Eye (tissue), 1 donor: ENCODE results near the gene ZC3H18.
"Not testable (repeated sequence)": the region's sequence is repeated elsewhere in the genome, so short reads cannot be mapped to it uniquely, and the experiment has no call there.

Source experiments
- DNase-seq: peaks from one replicate; pipeline ENCODE4 v3.0.0-alpha.2; 2015

Gene ZC3H18

GRCh38 chr16:88608076-88608475, 37.9 kb downstream of the ZC3H18 start:
- DNase-seq = no peak

- not testable (repeated sequence) for DNase-seq
Observed at GRCh38 chr16:88609426-88609825, 39.2 kb downstream of the ZC3H18 start.

GRCh38 chr16:88610080-88610479, 39.9 kb downstream of the ZC3H18 start:
- DNase-seq = peak; percentile 11

GRCh38 chr16:88610909-88611812, 41.0 kb downstream of the ZC3H18 start:
- peak; percentile 88 for DNase-seq

GRCh38 chr16:88613293-88613692, 43.1 kb downstream of the ZC3H18 start:
- no peak for DNase-seq

GRCh38 chr16:88613911-88614817, 44.0 kb downstream of the ZC3H18 start:
- DNase-seq = no peak

- DNase-seq = no peak
Observed at GRCh38 chr16:88614818-88615580, 44.8 kb downstream of the ZC3H18 start.

GRCh38 chr16:88616320-88616719, 46.1 kb downstream of the ZC3H18 start:
- DNase-seq = no peak

GRCh38 chr16:88616736-88617135, 46.5 kb downstream of the ZC3H18 start:
- no peak for DNase-seq

- no peak for DNase-seq
Observed at GRCh38 chr16:88617268-88618031, 47.2 kb downstream of the ZC3H18 start.

- DNase-seq = no peak
Observed at GRCh38 chr16:88618182-88618955, 48.2 kb downstream of the ZC3H18 start.

GRCh38 chr16:88618956-88619667, 48.9 kb downstream of the ZC3H18 start:
- no peak for DNase-seq

GRCh38 chr16:88619859-88620815, 49.9 kb downstream of the ZC3H18 start:
- no peak for DNase-seq

GRCh38 chr16:88622125-88622524, 51.9 kb downstream of the ZC3H18 start:
- no peak for DNase-seq

- DNase-seq = no peak
Observed at GRCh38 chr16:88622866-88623265, 52.7 kb downstream of the ZC3H18 start.

- DNase-seq = no peak
Observed at GRCh38 chr16:88623858-88624257, 53.7 kb downstream of the ZC3H18 start.

GRCh38 chr16:88624481-88624880, 54.3 kb downstream of the ZC3H18 start:
- DNase-seq = no peak

GRCh38 chr16:88624977-88625576, 54.9 kb downstream of the ZC3H18 start:
- DNase-seq = no peak

- DNase-seq = no peak
Observed at GRCh38 chr16:88626646-88627045, 56.4 kb downstream of the ZC3H18 start.
